ENCODE data around the gene UBB.

Gene UBB

DNA sequence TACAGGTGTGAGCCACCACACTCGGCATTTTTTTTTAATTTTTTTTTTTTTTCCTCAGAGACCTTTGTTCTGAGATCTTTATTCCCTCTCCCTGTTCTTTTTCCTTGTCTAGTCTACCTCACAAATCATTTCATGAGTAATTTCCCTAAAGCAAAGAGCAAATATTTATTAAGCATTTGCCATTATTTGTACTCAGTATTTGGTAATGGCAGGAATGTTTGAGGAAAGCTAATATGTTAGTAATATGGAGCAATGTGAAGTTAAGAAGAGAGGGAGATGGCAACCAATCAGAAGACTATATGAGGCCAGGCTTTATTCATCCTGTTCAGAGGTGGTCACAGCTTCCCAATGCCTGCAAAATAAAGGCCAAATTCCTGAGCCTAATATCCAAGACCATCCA, 40.9 kb upstream of the UBB start:
- no peak overlapping the region for H3K4me2 ChIP-seq (ENCODE audit: insufficient read depth, low read length)
- no peak overlapping the region for H3K9ac ChIP-seq (ENCODE audit: low read depth, low read length)

DNA sequence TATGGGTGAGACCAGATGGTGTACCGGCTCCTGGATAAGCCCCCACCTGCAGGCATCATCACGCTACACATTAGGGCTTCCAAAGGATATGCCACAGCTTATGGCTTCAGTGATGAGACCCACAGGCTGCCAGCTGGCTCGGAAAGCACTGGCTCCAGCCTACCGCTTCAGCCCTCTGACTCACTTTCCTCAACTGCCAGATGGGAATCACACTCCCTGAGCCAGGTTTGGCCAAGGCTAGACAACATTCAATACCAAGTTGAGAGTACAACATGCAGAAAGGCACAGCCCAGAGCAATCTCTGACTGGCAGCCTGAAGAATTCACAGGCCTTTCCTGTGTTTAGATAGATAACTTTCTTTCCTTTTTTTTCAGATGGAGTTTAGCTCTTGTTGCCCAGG, 37.9 kb upstream of the UBB start:
- ATAC-seq (ENCODE audit: insufficient read depth, low read depth) (no peak), DNase-seq (no peak)
- H3K27me3 ChIP-seq (ENCODE audit: insufficient read depth, low read length, poor library complexity): no peaks in the 10 kb centered on the region
- H3K4me1 ChIP-seq (ENCODE audit: insufficient read depth, low read length): no peaks in the 10 kb centered on the region
- H2AFZ ChIP-seq (ENCODE audit: low read depth, low read length): no peak overlapping the region
- H3K9ac ChIP-seq (ENCODE audit: low read depth, low read length): no peak overlapping the region
- no peak overlapping the region for H3K4me3 ChIP-seq (ENCODE audit: low read depth in 1 of 2, low read length in 2 of 2)
- TF ChIP-seq, protein P1, sequence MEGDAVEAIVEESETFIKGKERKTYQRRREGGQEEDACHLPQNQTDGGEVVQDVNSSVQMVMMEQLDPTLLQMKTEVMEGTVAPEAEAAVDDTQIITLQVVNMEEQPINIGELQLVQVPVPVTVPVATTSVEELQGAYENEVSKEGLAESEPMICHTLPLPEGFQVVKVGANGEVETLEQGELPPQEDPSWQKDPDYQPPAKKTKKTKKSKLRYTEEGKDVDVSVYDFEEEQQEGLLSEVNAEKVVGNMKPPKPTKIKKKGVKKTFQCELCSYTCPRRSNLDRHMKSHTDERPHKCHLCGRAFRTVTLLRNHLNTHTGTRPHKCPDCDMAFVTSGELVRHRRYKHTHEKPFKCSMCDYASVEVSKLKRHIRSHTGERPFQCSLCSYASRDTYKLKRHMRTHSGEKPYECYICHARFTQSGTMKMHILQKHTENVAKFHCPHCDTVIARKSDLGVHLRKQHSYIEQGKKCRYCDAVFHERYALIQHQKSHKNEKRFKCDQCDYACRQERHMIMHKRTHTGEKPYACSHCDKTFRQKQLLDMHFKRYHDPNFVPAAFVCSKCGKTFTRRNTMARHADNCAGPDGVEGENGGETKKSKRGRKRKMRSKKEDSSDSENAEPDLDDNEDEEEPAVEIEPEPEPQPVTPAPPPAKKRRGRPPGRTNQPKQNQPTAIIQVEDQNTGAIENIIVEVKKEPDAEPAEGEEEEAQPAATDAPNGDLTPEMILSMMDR (IDR thresholded peaks at IDR 0.05; ENCODE audit: borderline replicate concordance, extremely low read depth, low read length, poor library complexity, severe bottlenecking): no peak
- TF ChIP-seq EZH2 (IDR thresholded peaks at IDR 0.05; ENCODE audit: borderline replicate concordance, low read depth, low read length, severe bottlenecking): no peak
- H3K79me2 ChIP-seq (ENCODE audit: insufficient read depth, low read length): no peaks in the 10 kb centered on the region
- H3K27ac ChIP-seq (ENCODE audit: low read length): no peak overlapping the region
- H3K36me3 ChIP-seq (ENCODE audit: insufficient read depth, low read length): peaks cover 45% of the 10 kb centered on the region
- no peaks in the 10 kb centered on the region for H3K9me3 ChIP-seq (ENCODE audit: insufficient read depth, low read length, severe bottlenecking)
- peaks cover 4% of the 10 kb centered on the region; the same call in 1 of the 2 replicates for H4K20me1 ChIP-seq (ENCODE audit: insufficient read depth, low read length)
- no peak overlapping the region for H3K4me2 ChIP-seq (ENCODE audit: insufficient read depth, low read length)

More for the DNA sequence above, 40.9 kb upstream of the UBB start:
- H3K79me2 ChIP-seq (ENCODE audit: insufficient read depth, low read length): no peaks in the 10 kb centered on the region
- peaks cover 22% of the 10 kb centered on the region for H3K36me3 ChIP-seq (ENCODE audit: insufficient read depth, low read length)
- no peak overlapping the region for H3K27ac ChIP-seq (ENCODE audit: low read length)
- DNase-seq: no peak
- no peak for ATAC-seq (ENCODE audit: insufficient read depth, low read depth)
- no peaks in the 10 kb centered on the region for H3K27me3 ChIP-seq (ENCODE audit: insufficient read depth, low read length, poor library complexity)
- TF ChIP-seq, protein P1 (IDR thresholded peaks at IDR 0.05; ENCODE audit: borderline replicate concordance, extremely low read depth, low read length, poor library complexity, severe bottlenecking): no peak
- TF ChIP-seq EZH2 (IDR thresholded peaks at IDR 0.05; ENCODE audit: borderline replicate concordance, low read depth, low read length, severe bottlenecking): no peak
- H2AFZ ChIP-seq (ENCODE audit: low read depth, low read length): no peak overlapping the region
- H3K4me3 ChIP-seq (ENCODE audit: low read depth in 1 of 2, low read length in 2 of 2): no peak overlapping the region
- H4K20me1 ChIP-seq (ENCODE audit: insufficient read depth, low read length): peaks cover 4% of the 10 kb centered on the region; the same call in 1 of the 2 replicates
- no peaks in the 10 kb centered on the region for H3K4me1 ChIP-seq (ENCODE audit: insufficient read depth, low read length)
- H3K9me3 ChIP-seq (ENCODE audit: insufficient read depth, low read length, severe bottlenecking): no peaks in the 10 kb centered on the region

DNA sequence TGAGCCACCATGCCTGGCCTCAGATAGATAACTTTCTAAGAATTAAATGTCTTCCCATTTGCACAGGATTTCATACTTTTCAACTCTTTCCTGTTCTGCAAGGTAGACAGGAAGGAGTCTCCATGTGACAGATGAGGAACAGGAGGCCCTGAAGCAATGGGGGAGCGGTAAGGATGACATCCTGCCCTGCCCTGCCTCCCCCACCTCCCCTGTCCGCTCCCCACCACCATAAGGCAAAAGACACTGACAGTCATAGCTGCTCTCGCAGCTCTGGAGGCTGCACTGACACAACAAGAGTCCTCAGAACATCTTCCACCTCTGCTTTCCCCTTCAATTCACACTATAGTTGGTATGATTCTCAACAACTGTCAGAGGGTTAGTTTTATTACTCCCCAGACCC, 37.3 kb upstream of the UBB start:
- Histone ChIP-seq H3K4me3 (ENCODE audit: low read depth in 1 of 2, low read length in 2 of 2) (no peak overlapping the region), H3K79me2 (ENCODE audit: insufficient read depth, low read length) (no peaks in the 10 kb centered on the region; the same call in 1 of the 2 replicates), H2AFZ (ENCODE audit: low read depth, low read length) (no peak overlapping the region), H3K9ac (ENCODE audit: low read depth, low read length) (no peak overlapping the region), H4K20me1 (ENCODE audit: insufficient read depth, low read length) (peaks cover 7% of the 10 kb centered on the region; the same call in 1 of the 2 replicates), H3K4me2 (ENCODE audit: insufficient read depth, low read length) (no peak overlapping the region), H3K27me3 (ENCODE audit: insufficient read depth, low read length, poor library complexity) (no peaks in the 10 kb centered on the region), H3K9me3 (ENCODE audit: insufficient read depth, low read length, severe bottlenecking) (no peaks in the 10 kb centered on the region), H3K4me1 (ENCODE audit: insufficient read depth, low read length) (no peaks in the 10 kb centered on the region), H3K27ac (ENCODE audit: low read length) (no peak overlapping the region), H3K36me3 (ENCODE audit: insufficient read depth, low read length) (peaks cover 50% of the 10 kb centered on the region)
- DNase-seq (no peak), ATAC-seq (ENCODE audit: insufficient read depth, low read depth) (no peak)
- TF ChIP-seq, protein P1 (IDR thresholded peaks at IDR 0.05; ENCODE audit: borderline replicate concordance, extremely low read depth, low read length, poor library complexity, severe bottlenecking): no peak
- no peak for TF ChIP-seq EZH2 (IDR thresholded peaks at IDR 0.05; ENCODE audit: borderline replicate concordance, low read depth, low read length, severe bottlenecking)

DNA sequence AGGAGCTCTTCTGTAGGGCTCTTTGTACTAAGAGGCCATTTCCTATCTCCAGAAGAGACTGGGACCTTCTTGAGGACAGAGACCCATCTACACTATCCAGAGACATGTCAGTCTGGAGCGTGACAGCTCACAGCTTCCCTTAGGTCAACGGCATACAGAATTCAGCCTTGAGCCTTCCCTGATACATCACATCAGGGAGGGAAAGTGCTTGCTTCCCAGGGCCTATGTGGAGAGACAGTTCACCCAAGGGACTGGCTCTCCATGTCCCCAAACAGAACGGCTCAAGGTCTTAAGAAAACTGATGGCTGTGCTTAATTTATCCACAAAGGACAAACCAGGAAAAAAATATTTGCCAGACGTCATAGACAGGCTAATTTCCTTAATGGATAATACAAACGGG, 35.3 kb upstream of the UBB start:
- no peak for TF ChIP-seq EZH2 (IDR thresholded peaks at IDR 0.05; ENCODE audit: borderline replicate concordance, low read depth, low read length, severe bottlenecking)
- TF ChIP-seq, protein P1 (IDR thresholded peaks at IDR 0.05; ENCODE audit: borderline replicate concordance, extremely low read depth, low read length, poor library complexity, severe bottlenecking): no peak
- Histone ChIP-seq H3K27ac (ENCODE audit: low read length) (no peak overlapping the region), H4K20me1 (ENCODE audit: insufficient read depth, low read length) (peaks cover 11% of the 10 kb centered on the region; the same call in 1 of the 2 replicates), H2AFZ (ENCODE audit: low read depth, low read length) (no peak overlapping the region), H3K79me2 (ENCODE audit: insufficient read depth, low read length) (peaks cover 13% of the 10 kb centered on the region), H3K36me3 (ENCODE audit: insufficient read depth, low read length) (peaks cover 66% of the 10 kb centered on the region), H3K4me2 (ENCODE audit: insufficient read depth, low read length) (no peak overlapping the region), H3K27me3 (ENCODE audit: insufficient read depth, low read length, poor library complexity) (no peaks in the 10 kb centered on the region), H3K9me3 (ENCODE audit: insufficient read depth, low read length, severe bottlenecking) (no peaks in the 10 kb centered on the region), H3K4me1 (ENCODE audit: insufficient read depth, low read length) (peaks cover 6% of the 10 kb centered on the region; the same call in 1 of the 2 replicates), H3K9ac (ENCODE audit: low read depth, low read length) (no peak overlapping the region), H3K4me3 (ENCODE audit: low read depth in 1 of 2, low read length in 2 of 2) (no peak overlapping the region)
- ATAC-seq (ENCODE audit: insufficient read depth, low read depth) (no peak), DNase-seq (no peak)
